ENCODE measurements around the gene EIF2AK3. TPM values are rescaled to one million over a fixed set of nuclear protein-coding genes. Genes with fewer than 3 reads are reported as not detected.

Gene EIF2AK3
- total and polyA plus RNA-seq, 2 of the 13 experiments (the other 11 are each of a cell fraction or from before 2014, with no cell fraction given) = 10.3 to 30.6 TPM

- TF ChIP-seq XRCC5 (optimal IDR thresholded peaks at IDR 0.05; ENCODE audit: low read length) (no peak), MBD4 (IDR thresholded peaks at IDR 0.05; ENCODE audit: borderline replicate concordance, low read length) (no peak), ZNF546 (CRISPR knock-in tag; conservative IDR thresholded peaks at IDR 0.05) (no peak), SMARCC2 (IDR thresholded peaks at IDR 0.05) (no peak), AKAP8 (CRISPR knock-in tag; IDR thresholded peaks at IDR 0.05) (no peak), ZNF773 (CRISPR knock-in tag; IDR thresholded peaks at IDR 0.05; ENCODE audit: borderline replicate concordance) (no peak), ZNF672 (CRISPR knock-in tag; IDR thresholded peaks at IDR 0.05) (no peak), MAZ (IDR thresholded peaks at IDR 0.05; ENCODE audit: borderline replicate concordance, low read depth, low read length) (no peak), MAZ (CRISPR knock-in tag; IDR thresholded peaks at IDR 0.05; ENCODE audit: low read depth) (no peak), ELF1 (CRISPR knock-in tag; IDR thresholded peaks at IDR 0.05) (no peak), KDM5B (CRISPR knock-in tag; IDR thresholded peaks at IDR 0.05; ENCODE audit: borderline replicate concordance) (no peak), PRDM15 (CRISPR knock-in tag; IDR thresholded peaks at IDR 0.05) (no peak), MAX (IDR thresholded peaks at IDR 0.05) (no peak), ELK4 (CRISPR knock-in tag; IDR thresholded peaks at IDR 0.05; ENCODE audit: borderline replicate concordance) (no peak), ZNF646 (CRISPR knock-in tag; IDR thresholded peaks at IDR 0.05) (no peak), KLF12 (CRISPR knock-in tag; IDR thresholded peaks at IDR 0.05; ENCODE audit: borderline replicate concordance) (no peak)
Observed at GRCh38 chr2:88657131-88657530, 29.9 kb upstream of the EIF2AK3 start (continued).
